ENCODE data around the gene DNMT3L. TPM values are rescaled to one million over a fixed set of nuclear protein-coding genes. Genes with fewer than 3 reads are reported as not detected.

The DNMT3L gene
- total RNA-seq, 4 donors from 2014 or later, result not detected

DNA sequence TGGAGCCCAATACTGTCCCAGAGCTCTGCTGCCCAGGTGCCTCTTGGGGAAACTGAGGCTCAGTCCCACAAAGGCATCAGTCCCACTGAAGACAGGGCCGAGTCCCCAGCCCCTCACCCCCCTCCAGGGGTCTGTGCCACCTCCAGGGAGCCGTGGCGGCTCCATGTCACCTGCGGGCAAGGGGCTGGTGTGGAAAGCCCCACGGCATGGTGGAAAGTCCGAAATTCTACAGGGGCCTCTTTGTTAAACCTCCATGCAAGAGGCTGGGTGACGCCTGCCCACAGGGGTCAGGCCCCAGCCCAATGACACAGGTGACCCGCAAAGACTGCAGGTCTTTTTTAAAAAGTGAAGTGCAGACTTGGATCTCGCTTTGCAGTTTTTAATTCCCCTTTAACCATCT is 20.7 kb upstream of the DNMT3L start:
- 71 to 83% methylated on average over 1 to 2 of the region's 9 CpGs for WGBS, 2 donors (ENCODE audit: low coverage in 1 of 2)
- no peak for ATAC-seq
- Histone ChIP-seq H3K27ac (no peak overlapping the region), H3K36me3 (no peaks in the 10 kb centered on the region), H3K27me3 (peaks cover 41% of the 10 kb centered on the region), H3K9me3 (no peaks in the 10 kb centered on the region), H3K4me1 (peaks cover 0 to 11% (median 0%) of the 10 kb centered on the region in 3 donors), H3K4me3 (no peak overlapping the region)
- no peak for TF ChIP-seq POLR2A (IDR thresholded peaks at IDR 0.05)
- TF ChIP-seq EP300 (IDR thresholded peaks at IDR 0.05), result no peak
- no peak for TF ChIP-seq POLR2AphosphoS5 (IDR thresholded peaks at IDR 0.05)
- TF ChIP-seq CTCF (IDR thresholded peaks at IDR 0.05), result no peak

GRCh38 chr21:44281801-44282200 is 20.1 kb upstream of the DNMT3L start:
- no peak for ATAC-seq
- H3K27ac ChIP-seq, result no peak overlapping the region
- no peaks in the 10 kb centered on the region for H3K9me3 ChIP-seq
- WGBS, 2 donors (ENCODE audit: low coverage in 1 of 2), result 100% methylated on average over 3 of the region's 9 CpGs; no CpG with 5 or more reads in 1 of the 2 donors
- H3K4me3 ChIP-seq, result no peak overlapping the region
- no peaks in the 10 kb centered on the region for H3K36me3 ChIP-seq
- peaks cover 0 to 11% (median 0%) of the 10 kb centered on the region in 3 donors for H3K4me1 ChIP-seq
- peaks cover 35% of the 10 kb centered on the region for H3K27me3 ChIP-seq
- TF ChIP-seq EP300 (IDR thresholded peaks at IDR 0.05) (no peak), CTCF (IDR thresholded peaks at IDR 0.05) (no peak), POLR2AphosphoS5 (IDR thresholded peaks at IDR 0.05) (no peak)

GRCh38 chr21:44279354-44280260 is 17.9 kb upstream of the DNMT3L start:
- no peak overlapping the region for H3K27ac ChIP-seq
- TF ChIP-seq CTCF (IDR thresholded peaks at IDR 0.05) (no peak), EP300 (IDR thresholded peaks at IDR 0.05) (no peak), POLR2AphosphoS5 (IDR thresholded peaks at IDR 0.05) (no peak), POLR2A (IDR thresholded peaks at IDR 0.05) (no peak)
- H3K9me3 ChIP-seq, result no peaks in the 10 kb centered on the region
- ATAC-seq, result no peak
- no peaks in the 10 kb centered on the region for H3K36me3 ChIP-seq
- no peak overlapping the region for H3K4me3 ChIP-seq
- no peaks in the 10 kb centered on the region for H3K4me1 ChIP-seq
- H3K27me3 ChIP-seq, result peaks cover 13% of the 10 kb centered on the region
- WGBS, 2 donors (ENCODE audit: low coverage in 1 of 2), result 73 to 87% methylated on average over 3 to 14 of the region's 19 CpGs

- no peaks in the 10 kb centered on the region for H3K9me3 ChIP-seq
- no peaks in the 10 kb centered on the region for H3K36me3 ChIP-seq
- H3K4me3 ChIP-seq, result no peak overlapping the region
- ATAC-seq, result no peak
- H3K4me1 ChIP-seq, result no peaks in the 10 kb centered on the region
- H3K27me3 ChIP-seq, result peaks cover 20% of the 10 kb centered on the region
- TF ChIP-seq POLR2A (IDR thresholded peaks at IDR 0.05), result no peak
- TF ChIP-seq POLR2AphosphoS5 (IDR thresholded peaks at IDR 0.05), result no peak
- TF ChIP-seq EP300 (IDR thresholded peaks at IDR 0.05), result no peak
- TF ChIP-seq CTCF (IDR thresholded peaks at IDR 0.05), result no peak
- WGBS, 2 donors (ENCODE audit: low coverage in 1 of 2), result 50 to 60% methylated on average over 1 to 2 of the region's 5 CpGs
- H3K27ac ChIP-seq, result no peak overlapping the region
Observed at GRCh38 chr21:44275041-44275440, 13.3 kb upstream of the DNMT3L start.

- no peaks in the 10 kb centered on the region for H3K9me3 ChIP-seq
- ATAC-seq, result no peak
- TF ChIP-seq POLR2AphosphoS5 (IDR thresholded peaks at IDR 0.05), result no peak
- TF ChIP-seq EP300 (IDR thresholded peaks at IDR 0.05), result no peak
- no peak for TF ChIP-seq CTCF (IDR thresholded peaks at IDR 0.05)
- TF ChIP-seq POLR2A (IDR thresholded peaks at IDR 0.05), result no peak
- WGBS, 2 donors (ENCODE audit: low coverage in 1 of 2), result no CpG with 5 or more reads among the region's 7 CpGs
- no peaks in the 10 kb centered on the region for H3K4me1 ChIP-seq
- no peak overlapping the region for H3K4me3 ChIP-seq
- H3K27me3 ChIP-seq, result peaks cover 15% of the 10 kb centered on the region
- H3K27ac ChIP-seq, result no peak overlapping the region
- no peaks in the 10 kb centered on the region for H3K36me3 ChIP-seq
Observed at GRCh38 chr21:44273046-44273445, 11.3 kb upstream of the DNMT3L start.
